Activated naive CD4-positive, alpha-beta T cell treated with anti-CD3 and anti-CD28 coated beads for 36 hours (primary cell): ENCODE results near the gene ZFAND4. TPM values are rescaled to one million over a fixed set of nuclear protein-coding genes. Genes with fewer than 3 reads are reported as not detected.
"Not testable (repeated sequence)": the region's sequence is repeated elsewhere in the genome, so short reads cannot be mapped to it uniquely, and the experiment has no call there.

ENCODE experiments used
- CTCF ChIA-PET: fragments of 350-600 bp; sonication (Branson Sonifier 250); formaldehyde crosslinking; loops from one replicate; lab custom pipeline; 2021; ENCODE audit warnings: antibody characterized with exemption; lab: Charles Lee
- DNase-seq: peaks from one replicate; pipeline ENCODE4 v3.0.0-alpha.2; 2020
- H3K27ac Mint-ChIP-seq: one replicate; pipeline ENCODE4 v1.8.0; 2021; ENCODE audit warnings: mild to moderate bottlenecking, mixed read lengths
- H3K27me3 Mint-ChIP-seq: one replicate; pipeline ENCODE4 v1.8.0; 2021; ENCODE audit warnings: low read depth, mixed read lengths
- H3K36me3 Mint-ChIP-seq: one replicate; pipeline ENCODE4 v1.8.0; 2021; ENCODE audit warnings: low read depth, mixed read lengths
- H3K4me1 Mint-ChIP-seq: one replicate; pipeline ENCODE4 v1.8.0; 2021; ENCODE audit warnings: low read depth, mixed read lengths
- H3K4me3 Mint-ChIP-seq: one replicate; pipeline ENCODE4 v1.8.0; 2021; ENCODE audit warnings: mild to moderate bottlenecking, moderate library complexity, mixed read lengths
- H3K9me3 Mint-ChIP-seq: one replicate; pipeline ENCODE4 v1.8.0; 2021; ENCODE audit warnings: mixed read lengths
- intact Hi-C: fragments of 100-400 bp; cut with micrococcal nuclease; formaldehyde crosslinking; loops from one replicate; pipeline ENCODE4 v1.15.1; 2023
- total RNA-seq, 2 experiments: library from RNA; stranded (reverse); gene quantifications; one replicate each; pipeline ENCODE4 v1.2.3, GENCODE V29; 2021

Gene ZFAND4
- total RNA-seq, 2 experiments from 2014 or later: 13.3 to 14.7 TPM

- H3K4me1 Mint-ChIP-seq: no peaks in the 10 kb centered on the region
- intact Hi-C loops: no loop called here
- no peak overlapping the region for H3K27ac Mint-ChIP-seq
- no peak overlapping the region for H3K4me3 Mint-ChIP-seq
- CTCF ChIA-PET: interaction anchor here (1.1 kb wide), 1 partner anchor 393 kb away, joined by 3 read pairs; no protein-coding TSS in a partner anchor
- H3K36me3 Mint-ChIP-seq: peaks cover 18% of the 10 kb centered on the region
- no peaks in the 10 kb centered on the region for H3K27me3 Mint-ChIP-seq
- no peak for DNase-seq
- no peaks in the 10 kb centered on the region for H3K9me3 Mint-ChIP-seq
These were observed 45.0 kb downstream of the ZFAND4 start for GRCh38 chr10:45627412-45628048.

GRCh38 chr10:45625879-45626278 is 46.7 kb downstream of the ZFAND4 start:
- Mint-ChIP-seq H3K36me3 (peaks cover 20% of the 10 kb centered on the region), H3K4me1 (no peaks in the 10 kb centered on the region), H3K27ac (no peak overlapping the region), H3K4me3 (no peak overlapping the region), H3K9me3 (no peaks in the 10 kb centered on the region), H3K27me3 (no peaks in the 10 kb centered on the region)
- CTCF ChIA-PET: interaction anchor here (0.6 kb wide), 1 partner anchor 106 kb away, joined by 3 read pairs; no protein-coding TSS in a partner anchor
- intact Hi-C loops: no loop called here
- no peak for DNase-seq

- H3K27ac Mint-ChIP-seq: no peak overlapping the region
- H3K4me3 Mint-ChIP-seq: no peak overlapping the region
- H3K4me1 Mint-ChIP-seq: no peaks in the 10 kb centered on the region
- H3K36me3 Mint-ChIP-seq: peaks cover 19% of the 10 kb centered on the region
- H3K9me3 Mint-ChIP-seq: no peaks in the 10 kb centered on the region
- CTCF ChIA-PET: interaction anchor here (0.7 kb wide), 1 partner anchor 23 kb away, joined by 3 read pairs; no protein-coding TSS in a partner anchor
- H3K27me3 Mint-ChIP-seq: no peaks in the 10 kb centered on the region
- intact Hi-C loops: no loop called here
- no peak for DNase-seq
These were observed 47.8 kb downstream of the ZFAND4 start for GRCh38 chr10:45624724-45625123.

GRCh38 chr10:45614869-45615268 is 57.7 kb downstream of the ZFAND4 start:
- H3K27ac Mint-ChIP-seq: no peak overlapping the region
- peaks cover 17% of the 10 kb centered on the region for H3K36me3 Mint-ChIP-seq
- CTCF ChIA-PET: no interaction called here
- H3K4me1 Mint-ChIP-seq: no peaks in the 10 kb centered on the region
- no peak overlapping the region for H3K4me3 Mint-ChIP-seq
- DNase-seq: no peak
- no peaks in the 10 kb centered on the region for H3K27me3 Mint-ChIP-seq
- H3K9me3 Mint-ChIP-seq: no peaks in the 10 kb centered on the region
- intact Hi-C loops: no loop called here

GRCh38 chr10:45612741-45613140 is 59.8 kb downstream of the ZFAND4 start:
- Mint-ChIP-seq H3K27me3 (no peaks in the 10 kb centered on the region), H3K27ac (no peak overlapping the region), H3K4me3 (no peak overlapping the region), H3K4me1 (no peaks in the 10 kb centered on the region), H3K36me3 (peaks cover 17% of the 10 kb centered on the region), H3K9me3 (no peaks in the 10 kb centered on the region)
- DNase-seq: no peak
- CTCF ChIA-PET: no interaction called here
- intact Hi-C loops: no loop called here

- H3K4me1 Mint-ChIP-seq: no peaks in the 10 kb centered on the region
- no peak overlapping the region for H3K4me3 Mint-ChIP-seq
- H3K9me3 Mint-ChIP-seq: no peaks in the 10 kb centered on the region
- intact Hi-C loops: no loop called here
- H3K27ac Mint-ChIP-seq: no peak overlapping the region
- CTCF ChIA-PET: interaction anchor here (0.7 kb wide), 1 partner anchor 146 kb away, joined by 3 read pairs; no protein-coding TSS in a partner anchor
- no peaks in the 10 kb centered on the region for H3K27me3 Mint-ChIP-seq
- H3K36me3 Mint-ChIP-seq: peaks cover 14% of the 10 kb centered on the region
- DNase-seq: no peak
These were observed 64.5 kb downstream of the ZFAND4 start for GRCh38 chr10:45608052-45608451.

GRCh38 chr10:45607276-45607675 is 65.3 kb downstream of the ZFAND4 start:
- no peak for DNase-seq
- no peak overlapping the region for H3K4me3 Mint-ChIP-seq
- H3K4me1 Mint-ChIP-seq: no peaks in the 10 kb centered on the region
- intact Hi-C loops: no loop called here
- H3K27ac Mint-ChIP-seq: no peak overlapping the region
- H3K27me3 Mint-ChIP-seq: no peaks in the 10 kb centered on the region
- peaks cover 11% of the 10 kb centered on the region for H3K36me3 Mint-ChIP-seq
- no peaks in the 10 kb centered on the region for H3K9me3 Mint-ChIP-seq
- CTCF ChIA-PET: no interaction called here

- intact Hi-C loops: no loop called here
- Mint-ChIP-seq H3K4me3 (no peak overlapping the region), H3K27ac (no peak overlapping the region), H3K27me3 (peaks cover 6% of the 10 kb centered on the region), H3K9me3 (peaks cover 7% of the 10 kb centered on the region), H3K4me1 (no peaks in the 10 kb centered on the region), H3K36me3 (no peaks in the 10 kb centered on the region)
- CTCF ChIA-PET: no interaction called here
- no peak for DNase-seq
These were observed 69.7 kb downstream of the ZFAND4 start for GRCh38 chr10:45602836-45603235.

GRCh38 chr10:45602082-45602730 is 70.4 kb downstream of the ZFAND4 start:
- intact Hi-C loops: no loop called here
- no peaks in the 10 kb centered on the region for H3K4me1 Mint-ChIP-seq
- H3K4me3 Mint-ChIP-seq: no peak overlapping the region
- CTCF ChIA-PET: no interaction called here
- peaks cover 7% of the 10 kb centered on the region for H3K9me3 Mint-ChIP-seq
- H3K36me3 Mint-ChIP-seq: no peaks in the 10 kb centered on the region
- H3K27ac Mint-ChIP-seq: no peak overlapping the region
- peaks cover 6% of the 10 kb centered on the region for H3K27me3 Mint-ChIP-seq
- no peak for DNase-seq

GRCh38 chr10:45601254-45601930 is 71.2 kb downstream of the ZFAND4 start:
- H3K27ac Mint-ChIP-seq, H3K9me3 Mint-ChIP-seq, H3K4me1 Mint-ChIP-seq, DNase-seq, H3K36me3 Mint-ChIP-seq, H3K27me3 Mint-ChIP-seq, intact Hi-C loops: not testable (repeated sequence)
- CTCF ChIA-PET: interaction anchor here (0.8 kb wide), 1 partner anchor 137 kb away, joined by 3 read pairs; no protein-coding TSS in a partner anchor
- H3K4me3 Mint-ChIP-seq: peak overlapping the region; percentile 45

GRCh38 chr10:45600337-45601253 is 72.0 kb downstream of the ZFAND4 start:
- H3K4me1 Mint-ChIP-seq, H3K27me3 Mint-ChIP-seq, DNase-seq, H3K27ac Mint-ChIP-seq, H3K9me3 Mint-ChIP-seq, H3K36me3 Mint-ChIP-seq, intact Hi-C loops: not testable (repeated sequence)
- H3K4me3 Mint-ChIP-seq: peak overlapping the region; percentile 45
- CTCF ChIA-PET: interaction anchor here (0.8 kb wide), 1 partner anchor 136 kb away, joined by 3 read pairs; no protein-coding TSS in a partner anchor

GRCh38 chr10:45599646-45600045 is 72.9 kb downstream of the ZFAND4 start:
- Mint-ChIP-seq H3K4me3 (no peak overlapping the region), H3K27ac (no peak overlapping the region), H3K27me3 (peaks cover 6% of the 10 kb centered on the region), H3K9me3 (peaks cover 7% of the 10 kb centered on the region), H3K4me1 (peaks cover 5% of the 10 kb centered on the region), H3K36me3 (no peaks in the 10 kb centered on the region)
- intact Hi-C loops: loop anchor here (10.0 kb wide), 1 partner anchor 365 kb away; no protein-coding TSS in a partner anchor
- DNase-seq: no peak
- CTCF ChIA-PET: no interaction called here
